GM21390 (cell line): ENCODE measurements around the gene AHRR.
"Not testable (repeated sequence)": the region's sequence is repeated elsewhere in the genome, so short reads cannot be mapped to it uniquely, and the experiment has no call there.

Source experiments
- ATAC-seq: cut with Tn5 transposase; IDR thresholded peaks from one replicate; pipeline ENCODE4 v1.9.1; 2021; ENCODE audit not compliant: unreplicated experiment

AHRR gene

GRCh38 chr5:407051-407450 lies 85.5 kb downstream of the AHRR start:
- ATAC-seq = no peak

- ATAC-seq = no peak
Measured at GRCh38 chr5:407801-408268, 86.3 kb downstream of the AHRR start.

GRCh38 chr5:410911-411517 lies 89.5 kb downstream of the AHRR start:
- no peak for ATAC-seq

GRCh38 chr5:411728-412127 lies 90.2 kb downstream of the AHRR start:
- no peak for ATAC-seq

GRCh38 chr5:414991-415927 lies 93.7 kb downstream of the AHRR start:
- ATAC-seq = not testable (repeated sequence)

GRCh38 chr5:415928-416635 lies 94.6 kb downstream of the AHRR start:
- ATAC-seq = no peak

GRCh38 chr5:416636-416960 lies 95.1 kb downstream of the AHRR start:
- no peak for ATAC-seq

- no peak for ATAC-seq
Measured at GRCh38 chr5:417301-418161, 96.0 kb downstream of the AHRR start.

GRCh38 chr5:418162-419121 lies 96.9 kb downstream of the AHRR start:
- ATAC-seq = no peak

GRCh38 chr5:419970-420369 lies 98.5 kb downstream of the AHRR start:
- ATAC-seq = no peak

- ATAC-seq = no peak
Measured at GRCh38 chr5:420632-421286, 99.2 kb downstream of the AHRR start.

GRCh38 chr5:421287-421880 lies 99.9 kb downstream of the AHRR start:
- ATAC-seq = no peak

GRCh38 chr5:421901-422300 lies 100.4 kb downstream of the AHRR start:
- ATAC-seq = no peak

- no peak for ATAC-seq
Measured at GRCh38 chr5:422323-423232, 101.1 kb downstream of the AHRR start.

GRCh38 chr5:423233-423565 lies 101.7 kb downstream of the AHRR start:
- no peak for ATAC-seq

- no peak for ATAC-seq
Measured at GRCh38 chr5:423626-424261, 102.2 kb downstream of the AHRR start.

- ATAC-seq = peak; percentile 94
Measured at GRCh38 chr5:424301-425110, 103.0 kb downstream of the AHRR start.
